Left lung (tissue), 10 donors: ENCODE data around the gene UBR3. TPM values are rescaled to one million over a fixed set of nuclear protein-coding genes. Genes with fewer than 3 reads are reported as not detected.
"Not testable (repeated sequence)": the region's sequence is repeated elsewhere in the genome, so short reads cannot be mapped to it uniquely, and the experiment has no call there.

Source experiments
- ATAC-seq: fragments of 200-7000 bp; cut with Tn5 transposase; one replicate; pipeline ENCODE4 v1.9.1; 2020; ENCODE audit warnings: moderate library complexity
- DNase-seq, 4 donors: peaks; one replicate each; pipeline ENCODE4 v3.0.0-alpha.2; 2013 to 2020
- H3K27ac ChIP-seq, 2 donors: fragments of 200-600 bp; sonication (generic) in 1 of 2; one replicate each; pipeline versions ENCODE4 v1.5.0 to v1.8.0; 2020 to 2021
- H3K27me3 ChIP-seq, 2 donors: fragments of 200-600 bp; sonication (generic) in 1 of 2; one replicate each; pipeline versions ENCODE4 v1.5.0 to v1.8.0; 2020 to 2021
- H3K36me3 ChIP-seq, 2 donors: fragments of 200-600 bp; sonication (generic) in 1 of 2; one replicate each; pipeline versions ENCODE4 v1.5.0 to v1.8.0; 2020 to 2021
- H3K4me1 ChIP-seq, 2 donors: fragments of 200-600 bp; one replicate each; pipeline ENCODE4 v1.8.0; 2021
- H3K4me3 ChIP-seq, 2 donors: fragments of 200-600 bp; sonication (generic) in 1 of 2; one replicate each; pipeline versions ENCODE4 v1.5.0 to v1.8.0; 2020 to 2021; ENCODE audit warnings: mild to moderate bottlenecking in 1 of 2
- H3K9me3 ChIP-seq, 2 donors: fragments of 200-600 bp; sonication (generic) in 1 of 2; one replicate each; pipeline versions ENCODE4 v1.5.0 to v1.8.0; 2020 to 2021
- CTCF ChIP-seq, 2 donors: fragments of 200-600 bp; sonication (generic) in 1 of 2; IDR thresholded peaks; one replicate each; pipeline versions ENCODE4 v1.5.0 to v1.8.0; 2021; ENCODE audit warnings: antibody characterized with exemption in 2 of 2
- intact Hi-C, 2 donors: fragments of 100-400 bp; cut with DNase I; formaldehyde crosslinking; loops; one replicate each; pipeline versions ENCODE4 v1.11.2 to v1.14.2; 2022
- polyA plus RNA-seq, 6 donors: library from polyadenylated mRNA; unstranded; fragments of 120-200 nt; gene quantifications; one replicate each; pipeline ENCODE4 v1.2.1, GENCODE V29; 2013; ENCODE audit not compliant: insufficient read length in 6 of 6
- total RNA-seq, 2 donors: library from RNA; stranded (reverse); fragmentation: NEBNext Ultra II Directional; extraction: Animal tissue kit (Norgen Biotek cat#: 25700); gene quantifications; one replicate each; pipeline ENCODE4 v1.2.1, GENCODE V29; 2021
- donor health status: DM: no; HTN: yes; CAD: no.
- donor health status: DM: no; HTN: no; CAD: no.

UBR3 gene
- total and polyA plus RNA-seq, 8 donors: 33.2 to 48.0 (median 40.7) TPM

- DNase-seq (no peak), ATAC-seq (no peak)
- Histone ChIP-seq H3K9me3 (no peaks in the 10 kb centered on the region), H3K27me3 (no peaks in the 10 kb centered on the region), H3K4me3 (no peak overlapping the region), H3K36me3 (no peaks in the 10 kb centered on the region), H3K4me1 (no peaks in the 10 kb centered on the region), H3K27ac (no peak overlapping the region)
- no peak for TF ChIP-seq CTCF (IDR thresholded peaks at IDR 0.05)
- intact Hi-C loops: no loop called here
Observed at GRCh38 chr2:170113168-170113894, 286.1 kb downstream of the UBR3 start.

DNA sequence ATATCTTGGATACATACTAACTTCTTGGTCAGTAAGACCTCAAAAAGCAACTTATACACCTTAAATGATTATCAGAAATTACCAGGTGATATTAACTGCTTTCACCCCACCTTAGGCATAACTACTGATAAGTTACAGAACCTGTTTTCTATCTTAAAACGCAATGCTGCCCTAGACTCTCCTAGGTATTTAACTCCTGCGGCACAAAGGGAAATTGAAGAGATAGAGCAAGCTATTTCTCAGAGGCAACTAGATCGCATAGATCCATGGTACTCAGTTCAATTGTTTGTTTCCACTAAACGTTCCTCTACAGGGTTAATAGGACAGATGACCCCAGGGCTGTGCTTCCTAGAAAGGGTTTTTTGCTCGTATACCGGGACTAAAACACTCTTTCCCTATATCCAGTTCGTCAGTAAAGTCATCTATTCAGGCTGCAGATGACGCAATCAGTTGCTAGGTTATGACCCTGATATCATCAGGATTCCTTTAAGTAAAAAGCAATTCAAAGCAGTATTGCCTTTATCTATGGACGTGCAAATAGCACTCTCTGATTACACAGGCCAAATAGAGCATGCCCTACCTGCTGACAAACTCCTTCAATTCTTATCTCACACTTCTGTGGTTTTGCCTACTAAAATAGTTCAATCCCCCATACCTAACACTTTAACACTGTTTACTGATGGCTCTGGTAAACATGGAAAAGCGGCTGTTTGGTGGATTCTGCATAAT lies 288.4 kb downstream of the UBR3 start:
- Histone ChIP-seq H3K27me3 (no peaks in the 10 kb centered on the region), H3K27ac (no peak overlapping the region), H3K4me1 (no peaks in the 10 kb centered on the region), H3K4me3 (no peak overlapping the region), H3K9me3 (peaks cover 0 to 2% of the 10 kb centered on the region in 2 donors), H3K36me3 (no peaks in the 10 kb centered on the region)
- TF ChIP-seq CTCF (IDR thresholded peaks at IDR 0.05): no peak
- no peak for DNase-seq
- ATAC-seq: no peak
- intact Hi-C loops: no loop called here

GRCh38 chr2:170118641-170119040 lies 291.4 kb downstream of the UBR3 start:
- no peak for ATAC-seq
- Histone ChIP-seq H3K36me3 (no peaks in the 10 kb centered on the region), H3K4me3 (no peak overlapping the region), H3K27ac (no peak overlapping the region), H3K4me1 (no peaks in the 10 kb centered on the region), H3K9me3 (peaks cover 0 to 2% of the 10 kb centered on the region in 2 donors), H3K27me3 (no peaks in the 10 kb centered on the region)
- intact Hi-C loops: no loop called here
- DNase-seq: no peak
- TF ChIP-seq CTCF (IDR thresholded peaks at IDR 0.05): no peak

DNA sequence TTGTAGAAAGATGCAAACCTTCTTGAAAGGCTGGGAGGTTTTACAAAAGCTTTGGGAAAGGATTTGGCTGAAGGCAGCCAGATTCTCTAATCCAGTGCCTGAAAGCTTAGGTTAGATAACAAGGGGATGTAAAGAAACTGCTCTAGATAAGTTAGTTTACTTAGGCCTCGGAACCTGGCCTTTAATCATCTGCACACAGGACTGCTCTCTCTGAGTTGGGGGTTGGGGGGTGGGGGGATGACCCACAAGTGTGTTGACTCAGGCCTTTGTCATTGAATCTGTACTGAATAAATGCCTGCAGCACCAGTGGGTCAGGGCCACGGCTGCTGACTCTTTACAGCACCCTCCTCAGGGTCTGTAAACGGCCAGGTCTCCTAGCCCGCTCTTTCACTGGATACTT lies 292.1 kb downstream of the UBR3 start:
- H3K9me3 ChIP-seq, intact Hi-C loops, H3K27me3 ChIP-seq, H3K36me3 ChIP-seq, H3K4me3 ChIP-seq, H3K27ac ChIP-seq, ATAC-seq, DNase-seq, H3K4me1 ChIP-seq: not testable (repeated sequence)

GRCh38 chr2:170121689-170122088 lies 294.4 kb downstream of the UBR3 start:
- Histone ChIP-seq H3K27me3 (no peaks in the 10 kb centered on the region), H3K27ac (no peak overlapping the region), H3K36me3 (no peaks in the 10 kb centered on the region), H3K9me3 (peaks cover 0 to 2% of the 10 kb centered on the region in 2 donors), H3K4me1 (no peaks in the 10 kb centered on the region), H3K4me3 (no peak overlapping the region)
- intact Hi-C loops: no loop called here
- no peak for TF ChIP-seq CTCF (IDR thresholded peaks at IDR 0.05)
- ATAC-seq (no peak), DNase-seq (no peak)
